H54 (cell line): ENCODE measurements around the gene KCNK1.
"Not testable (repeated sequence)": the region's sequence is repeated elsewhere in the genome, so short reads cannot be mapped to it uniquely, and the experiment has no call there.

Source experiments
- DNase-seq: peaks from one replicate; pipeline ENCODE4 v3.0.0; 2011; ENCODE audit warnings: low spot score, mixed read lengths; ENCODE audit not compliant: insufficient read length
- FAIRE-seq: peaks from 3 replicates; lab custom pipeline; 2011; peaks lifted over from hg19 to GRCh38; lab: Jason Lieb, UNC
- POLR2A ChIP-seq: IDR thresholded peaks from 2 replicates; pipeline ENCODE4 v1.6.1; 2011; ENCODE audit warnings: low read depth, mild to moderate bottlenecking, low read length

Gene KCNK1

DNA sequence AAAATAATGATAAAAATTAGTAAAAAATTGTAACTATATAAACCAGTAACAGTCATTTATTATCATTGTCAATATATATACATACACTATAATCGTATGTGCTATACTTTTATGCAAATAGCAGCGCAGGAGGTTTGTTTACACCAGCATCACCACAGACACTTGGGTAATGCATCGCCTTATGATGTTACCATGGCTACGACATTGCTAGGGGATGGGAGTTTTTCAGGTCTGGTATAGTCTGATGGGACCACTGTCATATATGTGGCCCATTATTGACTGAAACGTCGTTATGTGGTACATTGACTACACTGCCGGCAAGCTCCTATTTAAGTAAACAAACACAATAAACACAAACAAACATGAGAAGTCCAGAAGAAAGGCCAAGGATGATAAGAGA is 45.6 kb downstream of the KCNK1 start:
- DNase-seq (no peak), FAIRE-seq (no peak)
- no peak for TF ChIP-seq POLR2A

DNA sequence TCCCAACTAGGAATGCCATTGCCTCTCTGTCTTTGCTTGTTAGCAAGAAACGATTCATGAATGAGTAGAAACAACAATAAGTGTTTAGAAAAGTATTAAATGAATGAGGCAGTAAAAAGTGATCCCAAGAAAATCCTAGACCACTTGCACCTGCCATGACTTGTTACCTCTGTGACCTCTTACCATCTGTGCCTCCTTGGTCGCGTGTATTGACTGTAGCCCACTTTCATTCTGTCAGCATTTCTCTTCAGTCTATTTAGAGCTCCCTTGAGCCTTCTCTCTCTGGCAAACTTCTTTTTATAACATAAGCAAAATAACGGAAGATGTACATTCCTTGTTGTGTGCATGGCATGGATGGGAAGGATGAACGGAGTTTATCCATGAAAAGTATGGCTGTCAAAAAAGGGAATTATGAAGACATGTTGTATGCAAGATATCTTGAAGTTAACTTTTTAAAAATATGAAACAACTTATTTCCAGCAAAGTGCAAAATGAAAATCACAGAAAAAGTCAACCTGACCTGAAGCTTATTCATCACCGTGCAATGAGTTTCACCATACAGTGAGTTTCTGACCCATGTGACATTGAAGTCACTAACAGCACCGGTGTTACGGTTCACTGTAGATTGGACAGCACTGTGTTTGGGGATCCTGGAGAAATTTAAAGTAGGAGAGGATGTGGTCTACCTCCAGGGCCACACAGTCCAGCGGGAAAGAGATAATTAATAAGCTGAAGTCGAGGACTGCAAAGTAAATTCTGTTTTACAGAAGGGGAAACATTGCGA is 47.7 kb downstream of the KCNK1 start:
- no peak for FAIRE-seq
- TF ChIP-seq POLR2A, result no peak
- DNase-seq, result no peak

DNA sequence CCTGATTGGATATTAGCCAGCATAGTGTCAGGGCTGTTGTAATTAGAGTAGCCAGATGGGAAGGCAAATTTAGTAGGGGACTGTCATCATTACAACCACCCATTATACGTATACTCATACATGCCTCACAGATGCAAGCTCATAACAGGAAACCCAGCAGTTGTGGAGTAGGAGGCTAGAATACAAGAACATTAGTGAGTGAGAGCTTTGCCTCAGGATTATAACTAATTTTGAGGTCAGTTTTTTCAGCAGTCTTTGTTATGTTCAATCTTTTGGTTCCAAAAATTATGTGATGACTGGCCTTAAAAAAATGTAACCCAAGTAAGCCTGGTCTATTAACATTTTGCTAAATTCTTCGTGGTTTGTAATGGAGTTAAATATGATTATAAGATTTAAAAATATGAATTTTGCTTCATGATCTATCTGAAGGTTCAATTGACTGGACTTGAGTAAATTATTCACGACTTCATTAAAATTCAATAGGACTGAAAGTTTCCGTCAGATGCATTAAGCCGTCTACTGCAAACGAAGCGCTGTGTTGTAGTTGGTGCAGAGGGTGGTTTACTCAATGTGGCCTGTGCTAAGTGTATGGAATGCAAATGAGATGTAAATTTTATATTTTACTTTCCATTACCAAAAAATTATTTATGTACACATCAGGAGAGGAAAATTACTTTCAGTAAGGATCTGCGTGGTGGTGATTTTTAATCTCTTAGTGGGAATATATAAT is 48.8 kb downstream of the KCNK1 start:
- no peak for TF ChIP-seq POLR2A
- FAIRE-seq (no peak), DNase-seq (no peak)

DNA sequence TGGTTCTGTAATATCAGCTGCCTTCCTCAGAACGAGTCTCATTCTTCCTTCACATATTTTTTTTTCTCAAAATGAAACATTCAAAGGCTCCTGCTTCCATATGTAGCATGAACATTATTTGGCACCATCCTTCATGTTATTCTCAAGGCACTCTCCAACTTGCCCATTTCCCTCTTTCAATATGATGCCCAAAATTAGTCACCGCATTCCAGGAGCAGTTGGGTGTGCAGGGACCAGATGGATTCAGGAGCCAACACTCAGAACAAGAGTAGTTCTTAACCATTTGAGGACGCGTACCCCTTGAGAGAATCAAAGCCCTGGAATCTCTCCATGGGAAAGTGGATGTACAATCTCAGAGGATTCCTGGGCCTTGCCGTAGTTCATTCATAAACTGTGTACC is 50.3 kb downstream of the KCNK1 start:
- DNase-seq, result no peak
- no peak for FAIRE-seq
- TF ChIP-seq POLR2A, result no peak

DNA sequence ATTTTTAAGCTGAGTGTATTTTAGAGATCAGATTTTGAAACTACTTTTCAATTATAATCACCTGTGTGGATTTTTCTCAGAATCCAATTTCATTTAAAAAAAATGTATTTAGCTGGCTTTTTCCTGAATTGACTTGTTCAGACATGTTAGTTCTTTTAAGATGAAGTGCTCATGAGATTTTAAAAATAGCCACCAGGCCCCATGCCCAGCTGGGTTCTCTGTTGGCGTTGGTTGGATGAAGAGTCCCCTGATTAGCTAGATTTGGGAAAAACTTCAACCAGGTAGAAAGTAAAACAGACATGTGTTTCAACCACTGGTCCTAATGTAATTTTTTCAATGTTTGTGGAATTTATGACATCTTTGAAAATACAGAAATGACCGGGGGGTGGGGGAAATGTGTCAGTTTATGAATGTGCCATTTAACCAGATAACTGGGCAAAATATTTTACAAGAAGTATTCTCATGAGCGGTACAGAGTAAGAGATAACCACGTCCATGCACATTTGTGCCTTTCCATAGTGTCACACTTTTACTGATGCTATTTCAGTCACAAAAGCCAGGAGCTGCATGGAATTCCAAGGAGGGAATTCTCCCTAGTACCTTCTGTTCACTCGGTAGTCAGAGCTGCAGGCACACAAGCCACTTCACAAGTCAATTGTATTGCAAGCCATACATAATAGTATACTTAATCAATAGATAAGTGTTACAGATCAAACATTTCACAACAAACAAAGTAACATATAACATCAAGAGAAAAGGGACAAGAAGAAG is 51.1 kb downstream of the KCNK1 start:
- FAIRE-seq (no peak), DNase-seq (no peak)
- TF ChIP-seq POLR2A, result no peak

DNA sequence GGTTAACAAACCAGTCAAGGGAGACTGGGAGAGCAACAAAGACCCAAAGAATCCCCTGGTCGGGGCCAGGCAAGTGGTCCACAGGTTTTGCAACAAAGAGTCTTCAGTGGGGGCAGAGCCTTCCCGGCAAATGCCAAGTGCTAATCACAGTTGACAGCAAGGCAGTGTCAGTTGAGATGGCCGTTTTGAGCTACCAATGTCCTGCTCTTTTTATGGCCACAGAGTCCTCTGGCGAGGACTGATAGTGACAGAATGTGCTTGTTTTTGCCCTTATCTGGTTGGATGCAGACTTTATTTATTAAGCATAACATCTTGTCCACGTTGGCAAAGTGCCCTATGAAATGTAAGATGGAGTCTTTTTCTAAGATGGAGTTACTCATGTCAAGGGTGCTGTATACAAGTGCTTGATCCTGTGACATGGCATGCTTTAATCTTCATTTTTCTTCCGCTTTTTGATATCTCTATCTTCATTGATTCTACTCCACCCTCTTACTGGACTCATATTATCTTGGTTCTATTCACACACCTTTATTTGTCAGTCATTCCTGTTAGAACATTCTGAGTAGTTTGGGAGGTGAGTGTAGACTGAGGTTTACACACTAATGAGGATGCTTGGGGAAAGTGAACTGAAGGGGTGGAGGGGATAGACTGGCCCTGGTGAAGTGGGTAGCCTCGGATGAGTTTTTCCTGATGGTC is 51.8 kb downstream of the KCNK1 start:
- DNase-seq (no peak), FAIRE-seq (no peak)
- TF ChIP-seq POLR2A, result no peak

DNA sequence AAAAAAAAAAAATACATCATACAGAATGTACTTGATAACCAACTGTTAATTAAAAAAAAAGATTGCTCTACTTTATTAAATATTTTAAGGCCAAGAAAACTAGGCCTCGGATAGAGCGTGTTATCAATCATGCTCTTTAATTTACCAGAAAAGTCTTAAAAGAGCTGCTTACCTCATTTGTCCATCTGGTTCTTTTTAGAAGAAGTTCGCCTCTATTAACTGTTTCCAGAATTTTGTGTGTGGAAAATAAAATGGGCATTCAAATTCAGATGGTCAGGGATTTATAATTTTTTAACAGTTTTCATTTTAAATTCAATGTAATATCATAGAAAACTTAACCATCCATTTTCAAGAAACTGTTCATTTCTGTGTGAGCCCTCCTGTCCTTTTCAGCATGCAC is 53.8 kb downstream of the KCNK1 start:
- no peak for FAIRE-seq

DNA sequence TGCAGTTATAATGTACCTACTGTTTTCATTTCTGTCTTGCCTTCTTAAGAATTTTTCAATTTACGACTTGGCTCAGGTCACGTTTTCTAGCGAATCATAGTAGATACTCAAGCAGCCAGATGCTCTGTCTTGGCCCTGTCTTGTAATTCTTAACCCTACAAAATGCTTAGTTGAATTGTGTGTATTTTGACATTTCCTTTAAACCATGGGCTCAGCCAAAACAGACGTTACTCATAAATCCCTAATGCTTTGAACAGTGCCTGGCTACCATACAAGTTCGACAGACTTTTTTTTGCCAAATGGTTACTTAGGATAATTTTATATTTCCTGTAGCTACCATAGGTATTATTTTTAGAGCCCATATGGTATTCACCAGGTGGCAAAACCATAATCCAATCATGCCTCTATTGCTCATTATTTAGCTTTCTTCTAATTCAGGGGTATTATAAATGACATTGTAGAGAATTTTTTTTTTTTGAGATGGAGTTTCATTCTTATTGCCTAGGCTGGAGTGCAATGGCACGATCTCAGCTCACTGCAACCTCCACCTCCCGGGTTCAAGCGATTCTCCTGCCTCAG is 54.3 kb downstream of the KCNK1 start:
- no peak for DNase-seq
- no peak for FAIRE-seq
- TF ChIP-seq POLR2A, result no peak

More for the DNA sequence above, 53.8 kb downstream of the KCNK1 start:
- DNase-seq, result no peak
- no peak for TF ChIP-seq POLR2A

DNA sequence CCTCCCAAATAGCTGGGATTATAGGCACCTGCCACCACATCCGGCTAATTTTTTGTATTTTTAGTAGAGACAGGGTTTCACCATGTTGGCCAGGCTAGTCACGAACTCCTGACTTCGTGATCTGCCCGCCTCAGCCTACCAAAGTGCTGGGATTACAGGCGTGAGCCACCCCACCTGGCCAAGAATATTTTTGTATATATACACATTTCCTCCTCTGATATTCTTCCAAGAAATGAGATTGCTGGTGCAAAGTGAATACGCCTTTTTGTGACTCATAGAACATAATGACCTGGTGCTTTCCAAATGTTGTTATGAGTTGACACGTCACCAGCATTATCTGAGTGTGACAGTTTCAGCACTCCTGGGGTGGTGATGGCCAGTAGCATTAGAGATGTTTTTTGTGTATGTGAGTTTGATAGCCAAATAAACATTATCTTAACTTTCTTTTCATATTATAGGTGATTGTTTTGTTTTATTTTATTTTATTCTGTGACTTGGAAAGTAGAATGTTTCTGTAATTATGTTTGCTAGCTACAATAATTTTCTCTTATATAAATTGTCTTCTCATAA is 54.9 kb downstream of the KCNK1 start:
- FAIRE-seq (peak; percentile 69), DNase-seq (peak; percentile 74)
- no peak for TF ChIP-seq POLR2A

DNA sequence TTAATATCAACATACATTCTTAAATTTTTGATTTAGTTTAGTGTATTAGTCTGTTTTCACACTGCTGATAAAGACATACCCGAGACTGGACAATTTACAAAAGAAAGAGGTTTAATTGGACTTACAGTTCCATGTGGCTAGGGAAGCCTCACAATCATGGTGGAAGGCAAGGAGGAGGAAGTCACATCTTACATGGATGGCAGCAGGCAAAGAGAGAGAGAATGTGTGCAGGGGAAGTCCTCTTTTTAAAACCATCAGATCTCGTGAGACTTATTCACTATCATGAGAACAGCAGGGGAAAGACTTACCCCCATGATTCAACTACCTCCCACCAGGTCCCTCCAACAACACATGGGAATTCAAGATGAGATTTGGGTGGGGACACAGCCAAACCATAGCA is 56.5 kb downstream of the KCNK1 start:
- not testable (repeated sequence) for DNase-seq, FAIRE-seq

DNA sequence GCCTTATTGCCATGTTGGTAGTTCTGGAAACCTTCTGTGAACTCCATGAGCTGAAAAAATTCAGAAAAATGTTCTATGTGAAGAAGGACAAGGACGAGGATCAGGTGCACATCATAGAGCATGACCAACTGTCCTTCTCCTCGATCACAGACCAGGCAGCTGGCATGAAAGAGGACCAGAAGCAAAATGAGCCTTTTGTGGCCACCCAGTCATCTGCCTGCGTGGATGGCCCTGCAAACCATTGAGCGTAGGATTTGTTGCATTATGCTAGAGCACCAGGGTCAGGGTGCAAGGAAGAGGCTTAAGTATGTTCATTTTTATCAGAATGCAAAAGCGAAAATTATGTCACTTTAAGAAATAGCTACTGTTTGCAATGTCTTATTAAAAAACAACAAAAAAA is 57.4 kb downstream of the KCNK1 start:
- DNase-seq (no peak), FAIRE-seq (no peak)
- TF ChIP-seq POLR2A, result no peak

DNA sequence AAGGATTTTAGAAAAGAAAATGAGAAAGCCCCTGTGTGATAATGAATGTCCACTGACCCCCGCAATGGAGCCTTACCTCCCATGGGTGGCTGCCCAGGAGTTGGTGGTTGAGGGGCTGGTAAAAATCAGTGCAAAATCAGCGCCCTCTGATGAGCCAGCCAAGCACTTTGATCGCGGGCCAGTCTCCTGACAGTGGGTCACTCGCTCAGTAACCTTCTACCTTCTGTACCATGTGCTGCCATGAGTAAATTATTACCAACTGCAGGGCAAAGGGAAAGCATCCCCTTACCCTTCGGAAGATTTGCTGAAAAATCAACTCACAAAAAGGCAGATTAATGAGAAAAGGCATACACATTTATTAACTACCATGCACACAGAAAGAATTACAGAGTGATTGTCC is 58.8 kb downstream of the KCNK1 start:
- no peak for TF ChIP-seq POLR2A
- FAIRE-seq (no peak), DNase-seq (no peak)

DNA sequence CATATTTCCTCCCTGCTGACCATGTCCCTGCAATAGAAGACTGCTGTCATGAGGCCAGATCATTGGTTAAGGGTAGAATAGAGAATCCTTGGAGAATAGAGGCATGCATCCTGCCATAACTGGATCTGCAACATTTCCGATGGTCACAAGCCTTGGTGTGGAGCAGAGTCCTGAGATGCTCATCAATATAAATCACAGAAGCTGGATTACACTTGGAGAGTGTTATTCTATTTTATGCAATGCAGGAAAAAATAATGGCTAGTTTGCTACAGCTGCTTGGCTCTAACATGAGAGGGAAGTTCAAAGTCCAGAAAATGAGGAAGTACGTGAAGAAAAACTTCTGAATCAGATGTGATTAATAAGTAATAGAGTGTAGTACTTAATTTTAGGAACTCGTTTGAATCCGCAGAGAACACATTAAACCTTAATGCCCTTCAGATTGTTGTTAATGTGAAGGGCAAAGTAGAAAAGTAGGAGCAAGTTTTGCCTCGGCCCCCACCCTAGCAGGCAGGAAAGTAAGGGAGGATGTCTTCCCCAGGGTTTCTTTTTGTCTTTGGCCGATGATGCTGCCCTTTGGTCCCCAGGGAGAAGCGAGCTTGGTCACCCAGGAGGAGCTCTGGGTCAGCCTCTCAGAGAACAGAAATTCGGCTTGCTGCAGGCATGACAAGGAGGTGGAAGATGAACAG is 59.5 kb downstream of the KCNK1 start:
- FAIRE-seq (no peak), DNase-seq (no peak)
- TF ChIP-seq POLR2A, result no peak
